ENCODE measurements around the gene SNUPN. TPM values are rescaled to one million over a fixed set of nuclear protein-coding genes. Genes with fewer than 3 reads are reported as not detected.

The SNUPN gene
- total RNA-seq, 1 donor from 2014 or later, result 20.5 TPM

GRCh38 chr15:75649045-75649761 is 23.7 kb upstream of the SNUPN start:
- TF ChIP-seq, protein P1, sequence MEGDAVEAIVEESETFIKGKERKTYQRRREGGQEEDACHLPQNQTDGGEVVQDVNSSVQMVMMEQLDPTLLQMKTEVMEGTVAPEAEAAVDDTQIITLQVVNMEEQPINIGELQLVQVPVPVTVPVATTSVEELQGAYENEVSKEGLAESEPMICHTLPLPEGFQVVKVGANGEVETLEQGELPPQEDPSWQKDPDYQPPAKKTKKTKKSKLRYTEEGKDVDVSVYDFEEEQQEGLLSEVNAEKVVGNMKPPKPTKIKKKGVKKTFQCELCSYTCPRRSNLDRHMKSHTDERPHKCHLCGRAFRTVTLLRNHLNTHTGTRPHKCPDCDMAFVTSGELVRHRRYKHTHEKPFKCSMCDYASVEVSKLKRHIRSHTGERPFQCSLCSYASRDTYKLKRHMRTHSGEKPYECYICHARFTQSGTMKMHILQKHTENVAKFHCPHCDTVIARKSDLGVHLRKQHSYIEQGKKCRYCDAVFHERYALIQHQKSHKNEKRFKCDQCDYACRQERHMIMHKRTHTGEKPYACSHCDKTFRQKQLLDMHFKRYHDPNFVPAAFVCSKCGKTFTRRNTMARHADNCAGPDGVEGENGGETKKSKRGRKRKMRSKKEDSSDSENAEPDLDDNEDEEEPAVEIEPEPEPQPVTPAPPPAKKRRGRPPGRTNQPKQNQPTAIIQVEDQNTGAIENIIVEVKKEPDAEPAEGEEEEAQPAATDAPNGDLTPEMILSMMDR (IDR thresholded peaks at IDR 0.05), result no peak
- peaks cover 18% of the 10 kb centered on the region for H3K27me3 Mint-ChIP-seq
- no peak overlapping the region for H3K27ac Mint-ChIP-seq
- POLR2A ChIA-PET, result no interaction called here
- CTCF ChIA-PET, result interaction anchor here (0.5 kb wide), 1 partner anchor 24 kb away, joined by 3 read pairs; the partner anchor contains the start of gene SNUPN
- ATAC-seq (ENCODE audit: low read depth) (no peak), DNase-seq (no peak)
- intact Hi-C loops (cut with micrococcal nuclease), result loop anchor here (10.0 kb wide), 1 partner anchor 1104 kb away; the partner anchor contains the start of gene ARID3B
- no peak overlapping the region for H3K4me3 Mint-ChIP-seq
- peaks cover 8% of the 10 kb centered on the region for H3K4me1 Mint-ChIP-seq
- no peaks in the 10 kb centered on the region for H3K9me3 Mint-ChIP-seq
- H3K36me3 Mint-ChIP-seq (ENCODE audit: low read depth), result no peaks in the 10 kb centered on the region

DNA sequence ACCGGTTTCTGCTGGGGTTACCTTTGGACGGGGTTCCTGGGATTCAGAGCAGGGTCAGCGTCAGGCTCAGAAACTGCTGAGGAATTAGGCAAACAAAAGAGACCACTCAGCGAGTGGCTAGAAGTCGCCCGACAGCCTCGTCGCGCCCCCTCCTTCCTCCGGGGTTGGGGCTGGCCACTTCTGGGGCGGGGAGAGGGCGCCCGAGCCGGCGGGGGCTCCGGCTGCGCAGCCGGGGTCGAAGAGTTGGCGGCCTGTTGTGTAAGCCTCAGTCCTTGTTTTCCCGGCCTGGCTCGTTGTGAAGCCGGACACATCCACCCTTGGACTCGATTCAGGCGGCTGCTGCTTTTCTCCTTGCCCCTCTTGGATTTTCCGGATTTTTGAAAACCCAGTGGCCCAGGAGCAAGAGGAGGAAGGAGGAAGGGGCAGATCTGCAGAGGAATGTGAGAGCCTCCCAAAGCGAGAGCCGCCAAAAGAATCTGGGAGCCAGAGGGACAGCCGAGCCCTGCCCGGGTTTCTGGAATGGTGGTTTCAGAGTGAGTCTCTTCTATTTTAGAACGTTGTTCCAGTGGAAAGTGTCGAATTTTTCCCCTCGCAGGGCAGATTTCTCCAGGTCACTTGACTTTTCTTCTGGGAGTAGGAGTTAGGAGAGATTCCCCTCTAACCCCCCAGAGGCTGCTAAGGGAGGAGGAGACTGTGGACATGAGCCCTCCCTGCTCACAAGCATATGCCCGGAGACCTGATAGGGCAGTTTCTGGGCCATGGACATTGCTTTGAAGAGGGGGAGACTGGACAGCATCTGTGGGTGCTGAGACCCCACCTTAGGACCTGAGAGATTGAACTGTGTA is 22.9 kb upstream of the SNUPN start:
- Mint-ChIP-seq H3K4me3 (peak overlapping the region; percentile 85), H3K36me3 (ENCODE audit: low read depth) (no peaks in the 10 kb centered on the region), H3K4me1 (peaks cover 8% of the 10 kb centered on the region), H3K27ac (no peak overlapping the region), H3K27me3 (peaks cover 18% of the 10 kb centered on the region), H3K9me3 (no peaks in the 10 kb centered on the region)
- ChIA-PET CTCF (interaction anchor here (0.5 to 2.1 kb wide), 3 partner anchors 23 to 280 kb away, joined by 3 to 9 read pairs (median 3); partner anchors contain the start of genes MAN2C1 and SNUPN), POLR2A (interaction anchor here (0.7 to 2.8 kb wide), 4 partner anchors 22 to 281 kb away, joined by 4 to 24 read pairs (median 10); partner anchors contain the start of genes MAN2C1, SIN3A and SNUPN)
- TF ChIP-seq, protein P1 (IDR thresholded peaks at IDR 0.05), result no peak
- ATAC-seq (ENCODE audit: low read depth) (peak; percentile 12), DNase-seq (no peak)
- intact Hi-C loops (cut with micrococcal nuclease), result loop anchor here (10.0 kb wide), 1 partner anchor 1104 kb away; the partner anchor contains the start of gene ARID3B

DNA sequence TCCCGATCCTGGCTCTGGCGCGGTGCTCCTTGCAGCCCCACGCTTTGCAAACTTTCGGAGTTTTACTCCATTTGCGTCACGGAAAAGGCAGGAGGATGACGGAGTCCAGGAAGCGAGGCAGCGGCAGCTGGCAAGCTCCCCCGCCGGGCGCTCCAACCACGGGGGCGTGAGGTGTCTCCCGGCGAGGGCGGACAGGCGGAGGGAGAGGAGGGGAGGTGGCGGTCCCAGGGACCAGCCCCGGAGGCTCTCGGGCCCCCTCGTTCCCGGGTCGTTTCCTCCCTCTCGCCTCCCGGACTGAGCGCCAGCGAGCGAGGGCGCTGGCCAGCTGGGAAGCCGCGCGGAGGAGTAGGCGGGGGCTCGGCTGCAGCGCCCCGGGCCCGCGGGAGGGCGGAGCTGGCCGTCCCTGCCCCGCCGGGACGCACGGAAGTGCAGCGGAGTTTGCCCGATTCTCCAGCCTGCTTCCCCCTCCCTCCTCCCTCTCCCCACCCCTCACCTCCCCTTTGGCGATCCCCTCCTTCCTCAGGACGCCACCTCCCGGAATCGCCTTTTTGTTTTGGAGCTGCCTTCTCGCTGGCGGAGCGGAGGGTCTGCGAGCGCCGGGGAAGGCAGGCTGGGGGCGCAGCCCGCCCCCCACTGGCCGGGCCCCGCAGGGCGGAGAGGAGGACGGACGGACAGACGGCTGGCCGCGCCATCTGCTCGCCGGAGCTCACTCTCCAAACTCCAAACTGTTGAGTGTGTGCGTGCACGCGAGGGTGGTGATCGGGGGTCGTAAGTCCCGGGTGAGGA is 22.0 kb upstream of the SNUPN start, which contains the start of gene SNX33:
Gene SNX33 (plus strand): TSS at position 543 of the 786 bp plus-strand sequence. CDS start 1,191 bp downstream, outside the sequence.
- H3K27ac Mint-ChIP-seq, result peak within 1 kb of the TSS; percentile 16
- CTCF ChIA-PET, result interaction anchor here (0.7 to 2.1 kb wide), 4 partner anchors 22 to 279 kb away, joined by 3 to 9 read pairs (median 3); partner anchors contain the start of genes MAN2C1 and SNUPN
- H3K4me3 Mint-ChIP-seq, result peak within 1 kb of the TSS; percentile 85
- peaks cover 18% of the 10 kb centered on the region for H3K27me3 Mint-ChIP-seq
- no peaks in the 10 kb centered on the region for H3K9me3 Mint-ChIP-seq
- POLR2A ChIA-PET, result interaction anchor here (0.7 to 2.8 kb wide), 6 partner anchors 21 to 280 kb away, joined by 3 to 24 read pairs (median 9); partner anchors contain the start of genes MAN2C1, PTPN9, SIN3A and SNUPN
- H3K4me1 Mint-ChIP-seq, result peaks cover 8% of the 10 kb centered on the region
- TF ChIP-seq, protein P1 (IDR thresholded peaks at IDR 0.05), result no peak
- peak; percentile 70 for ATAC-seq (ENCODE audit: low read depth)
- DNase-seq, result peak; percentile 46
- intact Hi-C loops (cut with micrococcal nuclease), result loop anchor here (10.0 kb wide), 1 partner anchor 1103 kb away; the partner anchor contains the start of gene ARID3B
- H3K36me3 Mint-ChIP-seq (ENCODE audit: low read depth), result no peaks in the 10 kb centered on the region

- H3K4me3 Mint-ChIP-seq, result peak overlapping the region; percentile 85
- intact Hi-C loops (cut with micrococcal nuclease), result loop anchor here (10.0 kb wide), 1 partner anchor 1102 kb away; the partner anchor contains the start of gene ARID3B
- peaks cover 12% of the 10 kb centered on the region for H3K4me1 Mint-ChIP-seq
- H3K36me3 Mint-ChIP-seq (ENCODE audit: low read depth), result no peaks in the 10 kb centered on the region
- no peak for DNase-seq
- H3K27ac Mint-ChIP-seq, result peak overlapping the region; percentile 16
- H3K27me3 Mint-ChIP-seq, result peaks cover 18% of the 10 kb centered on the region
- ChIA-PET POLR2A (interaction anchor here (0.7 to 2.8 kb wide), 5 partner anchors 21 to 279 kb away, joined by 3 to 24 read pairs (median 7); partner anchors contain the start of genes MAN2C1, PTPN9, SIN3A and SNUPN), CTCF (interaction anchor here (0.7 to 2.1 kb wide), 4 partner anchors 21 to 278 kb away, joined by 3 to 9 read pairs (median 3); partner anchors contain the start of genes MAN2C1 and SNUPN)
- no peaks in the 10 kb centered on the region for H3K9me3 Mint-ChIP-seq
- TF ChIP-seq, protein P1 (IDR thresholded peaks at IDR 0.05), result no peak
- ATAC-seq (ENCODE audit: low read depth), result peak; percentile 34
Observed at GRCh38 chr15:75646944-75647364, 21.4 kb upstream of the SNUPN start.
